GM12891 (cell line): ENCODE data around the gene TOR1B.

Source experiments
- PAX5 ChIP-seq: IDR thresholded peaks from 2 replicates; pipeline ENCODE4 v1.6.1; 2011; ENCODE audit warnings: low read length, moderate library complexity, mild to moderate bottlenecking; ENCODE audit not compliant: insufficient read depth, severe bottlenecking
- POLR2A ChIP-seq: IDR thresholded peaks from 2 replicates; pipeline ENCODE4 v1.6.1; 2011; ENCODE audit warnings: low read depth, low read length, control low read depth
- POLR2AphosphoS5 ChIP-seq: IDR thresholded peaks from 2 replicates; pipeline ENCODE4 v1.6.1; 2011; ENCODE audit warnings: low read depth, low read length, control low read depth
- POU2F2 ChIP-seq: IDR thresholded peaks from 2 replicates; pipeline ENCODE4 v1.6.1; 2011; ENCODE audit warnings: low read depth, mild to moderate bottlenecking, control low read depth, low read length, moderate library complexity
- SPI1 ChIP-seq: IDR thresholded peaks from 2 replicates; pipeline ENCODE4 v1.6.1; 2011; ENCODE audit warnings: low read depth, low read length, control low read depth
- TAF1 ChIP-seq: IDR thresholded peaks from 2 replicates; pipeline ENCODE4 v1.6.1; 2011; ENCODE audit warnings: low read depth, low read length, control low read depth

GRCh38 chr9:129828969-129829368, 26.0 kb downstream of the TOR1B start:
- TF ChIP-seq POLR2AphosphoS5, result no peak
- TF ChIP-seq SPI1, result no peak
- TF ChIP-seq POLR2A, result no peak
- no peak for TF ChIP-seq TAF1
- TF ChIP-seq PAX5, result no peak
- no peak for TF ChIP-seq POU2F2
